Testis (tissue), 3 donors: ENCODE results near the gene EREG. TPM values are rescaled to one million over a fixed set of nuclear protein-coding genes. Genes with fewer than 3 reads are reported as not detected.
"Not testable (repeated sequence)": the region's sequence is repeated elsewhere in the genome, so short reads cannot be mapped to it uniquely, and the experiment has no call there.

Source experiments
- DNase-seq: peaks from one replicate; pipeline ENCODE4 v3.0.0-alpha.2; 2019
- H3K27ac ChIP-seq, 2 donors: fragments of 200-600 bp; sonication (generic); one replicate each; pipeline ENCODE4 v1.5.1; 2019
- H3K27me3 ChIP-seq: fragments of 200-600 bp; sonication (generic); one replicate; pipeline ENCODE4 v1.5.1; 2019
- H3K36me3 ChIP-seq: fragments of 200-600 bp; sonication (generic); one replicate; pipeline ENCODE4 v1.5.1; 2017; ENCODE audit warnings: low read depth; ENCODE audit errors: missing control alignments
- H3K4me1 ChIP-seq: fragments of 200-600 bp; sonication (generic); one replicate; pipeline ENCODE4 v1.5.1; 2019
- H3K4me3 ChIP-seq, 2 donors: fragments of 200-600 bp; sonication (generic); one replicate each; pipeline ENCODE4 v1.5.1; 2017 to 2019
- H3K9me3 ChIP-seq: fragments of 200-600 bp; sonication (generic); one replicate; pipeline ENCODE4 v1.5.1; 2017
- POLR2A ChIP-seq: fragments of 450-650 bp; IDR thresholded peaks from one replicate; pipeline ENCODE4 v1.6.1; 2017; ENCODE audit warnings: antibody characterized with exemption, mild to moderate bottlenecking, moderate library complexity
- WGBS, 2 donors: methylation state at CpG; one replicate each; pipeline ENCODE4 v1.1.5; 2018; 5-methylcytosine and 5-hydroxymethylcytosine counted together
- intact Hi-C: fragments of 100-400 bp; cut with DNase I; formaldehyde crosslinking; loops from one replicate; pipeline ENCODE4 v1.15.1; 2023; ENCODE audit warnings: low total_unique reads
- polyA plus RNA-seq: library from polyadenylated mRNA; stranded (reverse); fragments of 350-450 nt; fragmentation: Illumina TruSeq; extraction: RNeasy Lipid Tissue Mini Kit (QIAGEN cat#74804); gene quantifications from one replicate; pipeline ENCODE4 v1.2.3, GENCODE V29; 2014; ENCODE audit warnings: low read depth, low replicate concordance; ENCODE audit not compliant: insufficient read depth
- total RNA-seq, 2 donors: library from RNA; depleted of rRNA; stranded (reverse); fragments of >200 nt; gene quantifications; one replicate each; pipeline ENCODE4 v1.2.3, GENCODE V29; 2016
- TF ChIP-seq, protein P1 (sequence below), 3 experiments: fragments of 450-650 bp in 2 of 3; fragments of 200-600 bp in 1 of 3; sonication (generic) in 1 of 3; IDR thresholded peaks; one replicate each; pipeline ENCODE4 v1.5.1; 2016 to 2019; ENCODE audit warnings: antibody characterized with exemption in 3 of 3, mild to moderate bottlenecking in 2 of 3, moderate library complexity in 1 of 3

EREG gene
- total and polyA plus RNA-seq, 3 donors from 2014 or later = 0.37 TPM; not detected in 2

DNA sequence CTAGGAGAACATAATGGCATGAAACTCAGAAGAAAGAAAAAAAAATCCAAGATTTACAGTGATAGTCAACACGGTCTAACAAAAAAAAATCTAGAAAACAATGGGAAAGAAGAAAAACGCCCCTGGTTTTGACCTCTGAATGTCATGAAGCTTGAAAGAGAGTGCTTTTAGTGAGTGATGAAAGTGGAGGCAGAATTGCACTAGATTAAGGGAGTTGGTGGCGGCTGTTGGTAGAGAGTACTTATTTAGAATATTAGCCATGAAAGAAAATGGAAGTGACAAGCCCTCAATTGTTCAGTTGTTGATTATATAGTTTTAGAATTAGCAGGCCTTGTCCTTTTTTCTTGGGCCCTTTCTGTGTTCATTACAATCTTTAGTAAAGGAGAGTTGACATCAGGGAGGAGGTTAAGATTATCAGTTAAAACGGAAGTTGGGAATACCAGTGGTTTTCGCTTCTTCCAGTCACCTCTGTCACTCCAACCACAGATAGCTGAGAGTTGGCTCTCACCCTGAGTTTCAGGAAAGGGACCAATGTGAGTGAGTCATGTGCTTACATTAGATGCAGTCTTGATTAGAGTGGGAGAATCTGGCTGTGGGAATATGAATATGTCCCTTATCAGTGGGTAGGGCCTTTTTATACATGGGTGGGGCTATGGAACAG, 29.7 kb downstream of the EREG start:
- WGBS, 2 donors = 88% methylated on average over 5 of the region's 5 CpGs
- H3K27me3 ChIP-seq = no peaks in the 10 kb centered on the region
- no peak overlapping the region for H3K27ac ChIP-seq
- H3K4me3 ChIP-seq = no peak overlapping the region
- intact Hi-C loops = no loop called here
- no peak for TF ChIP-seq POLR2A
- TF ChIP-seq, protein P1, sequence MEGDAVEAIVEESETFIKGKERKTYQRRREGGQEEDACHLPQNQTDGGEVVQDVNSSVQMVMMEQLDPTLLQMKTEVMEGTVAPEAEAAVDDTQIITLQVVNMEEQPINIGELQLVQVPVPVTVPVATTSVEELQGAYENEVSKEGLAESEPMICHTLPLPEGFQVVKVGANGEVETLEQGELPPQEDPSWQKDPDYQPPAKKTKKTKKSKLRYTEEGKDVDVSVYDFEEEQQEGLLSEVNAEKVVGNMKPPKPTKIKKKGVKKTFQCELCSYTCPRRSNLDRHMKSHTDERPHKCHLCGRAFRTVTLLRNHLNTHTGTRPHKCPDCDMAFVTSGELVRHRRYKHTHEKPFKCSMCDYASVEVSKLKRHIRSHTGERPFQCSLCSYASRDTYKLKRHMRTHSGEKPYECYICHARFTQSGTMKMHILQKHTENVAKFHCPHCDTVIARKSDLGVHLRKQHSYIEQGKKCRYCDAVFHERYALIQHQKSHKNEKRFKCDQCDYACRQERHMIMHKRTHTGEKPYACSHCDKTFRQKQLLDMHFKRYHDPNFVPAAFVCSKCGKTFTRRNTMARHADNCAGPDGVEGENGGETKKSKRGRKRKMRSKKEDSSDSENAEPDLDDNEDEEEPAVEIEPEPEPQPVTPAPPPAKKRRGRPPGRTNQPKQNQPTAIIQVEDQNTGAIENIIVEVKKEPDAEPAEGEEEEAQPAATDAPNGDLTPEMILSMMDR (IDR thresholded peaks at IDR 0.05) = no peak
- H3K9me3 ChIP-seq = no peaks in the 10 kb centered on the region
- no peak for DNase-seq
- no peaks in the 10 kb centered on the region for H3K4me1 ChIP-seq
- H3K36me3 ChIP-seq = no peaks in the 10 kb centered on the region

DNA sequence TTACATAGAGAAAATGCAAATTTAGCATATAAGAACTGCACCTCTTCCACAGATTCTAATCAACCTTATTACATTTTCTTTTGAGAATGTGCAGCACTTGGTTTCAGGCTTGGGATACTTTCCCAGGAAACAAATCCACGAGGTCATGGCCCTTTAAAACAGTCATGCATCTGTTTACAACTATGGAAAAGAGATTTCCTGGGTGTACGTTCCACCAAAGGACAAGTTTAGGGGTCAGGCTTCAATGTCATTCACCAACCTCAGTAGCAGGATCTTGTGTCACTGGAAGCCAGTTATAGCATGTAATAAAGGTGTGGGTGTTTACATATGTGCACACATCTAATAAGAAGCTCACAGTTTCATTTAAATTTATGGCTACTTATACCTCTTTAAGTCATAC, 30.7 kb downstream of the EREG start:
- H3K4me3 ChIP-seq = no peak overlapping the region
- TF ChIP-seq, protein P1 (IDR thresholded peaks at IDR 0.05) = no peak
- no peak for TF ChIP-seq POLR2A
- intact Hi-C loops = no loop called here
- H3K36me3 ChIP-seq = no peaks in the 10 kb centered on the region
- no peaks in the 10 kb centered on the region for H3K9me3 ChIP-seq
- no peak overlapping the region for H3K27ac ChIP-seq
- H3K4me1 ChIP-seq = no peaks in the 10 kb centered on the region
- WGBS, 2 donors = 46 to 55% methylated on average over 2 of the region's 2 CpGs
- no peak for DNase-seq
- no peaks in the 10 kb centered on the region for H3K27me3 ChIP-seq

DNA sequence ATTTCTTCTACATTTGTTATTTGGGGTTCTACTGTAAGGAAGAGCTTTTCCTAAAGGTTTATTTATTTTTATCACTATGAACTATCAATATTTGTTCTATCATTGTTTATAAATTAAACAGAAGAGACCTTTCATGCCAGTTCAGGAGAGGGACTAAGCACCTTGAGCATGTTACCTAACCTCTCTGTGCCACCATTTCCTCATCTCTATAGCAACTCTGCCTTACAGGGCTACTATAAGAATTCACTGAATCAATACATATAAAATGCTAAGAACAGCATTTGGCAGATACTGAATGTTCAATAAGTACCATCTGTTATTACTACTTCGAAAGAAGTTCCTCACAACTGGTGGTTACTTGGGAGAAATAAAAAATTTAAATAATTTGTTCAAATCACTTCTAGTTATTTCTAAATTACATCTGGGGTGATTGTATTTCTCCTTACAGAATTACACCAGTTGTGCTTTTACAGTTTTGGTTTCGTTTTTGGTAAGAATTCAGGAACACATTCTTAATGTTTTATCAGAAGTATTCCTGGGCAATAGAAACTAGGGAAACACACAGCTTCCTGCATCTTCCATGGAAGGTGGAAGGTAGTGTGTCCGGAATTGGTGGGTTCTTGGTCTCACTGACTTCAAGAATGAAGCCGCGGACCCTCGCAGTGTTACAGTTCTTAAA, 32.9 kb downstream of the EREG start:
- H3K36me3 ChIP-seq = no peaks in the 10 kb centered on the region
- H3K4me3 ChIP-seq = peak overlapping the region; percentile 23 to 24
- WGBS, 2 donors = 41 to 52% methylated on average over 6 of the region's 6 CpGs
- no peaks in the 10 kb centered on the region for H3K4me1 ChIP-seq
- no peak overlapping the region for H3K27ac ChIP-seq
- H3K27me3 ChIP-seq = no peaks in the 10 kb centered on the region
- TF ChIP-seq, protein P1 (IDR thresholded peaks at IDR 0.05) = no peak
- TF ChIP-seq POLR2A = no peak
- intact Hi-C loops = no loop called here
- no peak for DNase-seq
- no peaks in the 10 kb centered on the region for H3K9me3 ChIP-seq

DNA sequence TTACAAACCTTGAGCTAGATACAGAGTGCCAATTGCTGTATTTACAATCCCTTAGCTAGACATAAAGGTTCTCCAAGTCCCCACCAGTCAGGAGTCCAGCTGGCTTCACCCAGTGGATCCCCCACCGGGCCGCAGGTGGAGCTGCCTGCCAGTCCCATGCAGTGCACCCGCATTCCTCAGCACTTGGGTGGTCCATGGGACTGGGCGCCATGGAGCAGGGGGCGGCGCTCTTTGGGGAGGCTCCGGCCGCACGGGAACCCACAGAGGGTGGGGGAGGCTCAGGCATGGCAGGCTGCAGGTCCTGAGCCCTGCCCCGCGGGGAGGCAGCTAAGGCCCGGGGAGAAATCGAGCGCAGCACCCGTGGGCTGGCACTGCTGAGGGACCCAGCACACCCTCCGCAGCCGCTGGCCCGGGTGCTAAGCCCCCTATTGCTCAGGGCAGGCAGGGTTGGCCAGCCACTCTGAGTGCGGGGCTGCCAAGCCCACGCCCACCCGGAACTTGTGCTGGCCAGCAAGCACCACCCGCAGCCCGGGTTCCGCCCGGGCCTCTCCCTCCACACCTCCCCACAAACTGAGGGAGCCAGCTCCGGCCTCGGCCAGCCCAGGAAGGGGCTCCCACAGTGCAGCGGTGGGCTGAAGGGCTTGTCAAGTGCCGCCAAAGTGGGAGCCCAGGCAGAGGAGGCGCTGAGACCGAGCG, 34.1 kb downstream of the EREG start:
- H3K9me3 ChIP-seq, intact Hi-C loops, H3K4me1 ChIP-seq, H3K27ac ChIP-seq, DNase-seq, H3K36me3 ChIP-seq, H3K27me3 ChIP-seq: not testable (repeated sequence)
- 72 to 80% methylated on average over 1 to 27 of the region's 32 CpGs for WGBS, 2 donors
- peak overlapping the region in 1 of 2 donors; percentile 23 for H3K4me3 ChIP-seq

DNA sequence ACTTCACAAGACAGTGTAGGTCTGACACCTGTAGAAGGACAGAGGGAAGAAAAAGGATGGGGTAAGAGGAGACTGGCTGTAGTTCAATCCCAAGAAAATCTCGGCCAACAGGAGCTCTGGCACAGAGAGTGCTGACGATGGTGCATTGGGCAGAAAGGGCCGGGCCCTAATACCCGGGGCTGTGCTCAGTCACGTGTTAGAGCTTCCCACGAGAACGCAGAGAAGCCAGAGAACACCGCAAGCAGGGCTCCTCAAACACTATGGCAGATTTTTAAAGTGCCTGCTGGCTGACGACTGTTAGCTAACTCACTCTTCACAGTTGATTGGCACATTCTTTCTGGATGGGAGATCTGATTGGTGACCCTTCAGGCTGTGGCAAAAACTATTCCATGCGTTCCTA, 35.5 kb downstream of the EREG start:
- TF ChIP-seq, protein P1 (IDR thresholded peaks at IDR 0.05) = no peak
- no peak overlapping the region for H3K27ac ChIP-seq
- H3K9me3 ChIP-seq = no peaks in the 10 kb centered on the region
- no peaks in the 10 kb centered on the region for H3K27me3 ChIP-seq
- intact Hi-C loops = no loop called here
- H3K4me1 ChIP-seq = no peaks in the 10 kb centered on the region
- WGBS, 2 donors = 65 to 77% methylated on average over 10 of the region's 10 CpGs
- H3K4me3 ChIP-seq = no peak overlapping the region
- H3K36me3 ChIP-seq = no peaks in the 10 kb centered on the region
- DNase-seq = no peak
